Stimulated activated CD8-positive, alpha-beta memory T cell treated with anti-CD3 and anti-CD28 coated beads, Interleukin-12 subunit alpha, Interleukin-12 subunit beta, amount 100 ng/mL, for 24 hours (primary cell): ENCODE results near the gene TMEM185B.

Source experiments
- DNase-seq: peaks from one replicate; pipeline ENCODE4 v3.0.0-alpha.2; 2020; ENCODE audit errors: extremely low read depth

The TMEM185B gene

GRCh38 chr2:120231974-120232635 is 8.9 kb upstream of the TMEM185B start:
- DNase-seq = peak; percentile 36

GRCh38 chr2:120231564-120231973 is 8.4 kb upstream of the TMEM185B start:
- DNase-seq = peak; percentile 17

GRCh38 chr2:120230515-120231471 is 7.6 kb upstream of the TMEM185B start:
- no peak for DNase-seq

GRCh38 chr2:120229341-120229740 is 6.1 kb upstream of the TMEM185B start:
- no peak for DNase-seq

GRCh38 chr2:120228503-120228902 is 5.3 kb upstream of the TMEM185B start:
- DNase-seq = no peak

- DNase-seq = no peak
Observed at GRCh38 chr2:120227111-120227991, 4.2 kb upstream of the TMEM185B start.

GRCh38 chr2:120226316-120226715 is 3.1 kb upstream of the TMEM185B start:
- DNase-seq = no peak

GRCh38 chr2:120225549-120226065 is 2.4 kb upstream of the TMEM185B start:
- DNase-seq = no peak

GRCh38 chr2:120224735-120225548 is 1.7 kb upstream of the TMEM185B start:
- no peak for DNase-seq

- no peak for DNase-seq
Observed at GRCh38 chr2:120224256-120224655, 1.1 kb upstream of the TMEM185B start.

- DNase-seq = no peak
Observed at GRCh38 chr2:120222186-120223033, 790 bp downstream of the TMEM185B start.

GRCh38 chr2:120221616-120222015 is 1.6 kb downstream of the TMEM185B start:
- no peak for DNase-seq

GRCh38 chr2:120220756-120221155 is 2.4 kb downstream of the TMEM185B start:
- DNase-seq = no peak

- no peak for DNase-seq
Observed at GRCh38 chr2:120219766-120220165, 3.4 kb downstream of the TMEM185B start.

GRCh38 chr2:120219291-120219690 is 3.9 kb downstream of the TMEM185B start:
- no peak for DNase-seq

GRCh38 chr2:120218181-120218580 is 5.0 kb downstream of the TMEM185B start:
- DNase-seq = no peak

- no peak for DNase-seq
Observed at GRCh38 chr2:120210270-120210693, 12.9 kb downstream of the TMEM185B start.

- DNase-seq = no peak
Observed at GRCh38 chr2:120209427-120210269, 13.6 kb downstream of the TMEM185B start.
